Activated effector memory CD4-positive, alpha-beta T cell treated with Interleukin-2 at 50 U/mL for 16 hours (primary cell): ENCODE measurements around the gene MMGT1.
"Not testable (repeated sequence)": the region's sequence is repeated elsewhere in the genome, so short reads cannot be mapped to it uniquely, and the experiment has no call there.

Source experiments
- DNase-seq: peaks from one replicate; pipeline ENCODE4 v3.0.0-alpha.2; 2020

The MMGT1 gene

GRCh38 chrX:135920516-135920915, 53.3 kb downstream of the MMGT1 start:
- not testable (repeated sequence) for DNase-seq

GRCh38 chrX:135914404-135914803, 59.4 kb downstream of the MMGT1 start:
- no peak for DNase-seq
